NCI-H2171 (cell line): ENCODE data around the gene SOBP.

Experiments used
- DNase-seq: peaks from one replicate; lab custom pipeline; 2025; lab: John Stamatoyannopoulos, UW

SOBP gene

GRCh38 chr6:107695061-107695720 lies 205.3 kb downstream of the SOBP start:
- DNase-seq = no peak

GRCh38 chr6:107697682-107698081 lies 207.8 kb downstream of the SOBP start:
- no peak for DNase-seq

- DNase-seq = no peak
Observed at GRCh38 chr6:107698146-107698545, 208.2 kb downstream of the SOBP start.

GRCh38 chr6:107699254-107699653 lies 209.3 kb downstream of the SOBP start:
- DNase-seq = no peak

- DNase-seq = no peak
Observed at GRCh38 chr6:107699697-107700325, 209.9 kb downstream of the SOBP start.

GRCh38 chr6:107703606-107704005 lies 213.7 kb downstream of the SOBP start:
- DNase-seq = no peak

GRCh38 chr6:107704347-107705013 lies 214.6 kb downstream of the SOBP start:
- no peak for DNase-seq

GRCh38 chr6:107706516-107707115 lies 216.7 kb downstream of the SOBP start:
- DNase-seq = no peak

- DNase-seq = no peak
Observed at GRCh38 chr6:107707346-107708275, 217.7 kb downstream of the SOBP start.

GRCh38 chr6:107708435-107708834 lies 218.5 kb downstream of the SOBP start:
- DNase-seq = no peak

- no peak for DNase-seq
Observed at GRCh38 chr6:107709341-107709740, 219.4 kb downstream of the SOBP start.
